Stimulated activated CD4-positive, alpha-beta T cell treated with anti-CD3 and anti-CD28 coated beads, Interleukin-1b, Interleukin-23, amount 100 ng/mL, for 1 hour (primary cell): ENCODE results near the gene FIGLA.
"Not testable (repeated sequence)": the region's sequence is repeated elsewhere in the genome, so short reads cannot be mapped to it uniquely, and the experiment has no call there.

Experiments
- DNase-seq, 2 donors: peaks; one replicate each; pipeline ENCODE4 v3.0.0-alpha.2; 2020; ENCODE audit warnings: low read depth in 2 of 2

Gene FIGLA

GRCh38 chr2:70808983-70809958 is 18.8 kb upstream of the FIGLA start:
- DNase-seq: no peak

GRCh38 chr2:70807828-70808118 is 17.3 kb upstream of the FIGLA start:
- no peak for DNase-seq

GRCh38 chr2:70807102-70807827 is 16.8 kb upstream of the FIGLA start:
- DNase-seq: no peak

GRCh38 chr2:70806620-70807019 is 16.2 kb upstream of the FIGLA start:
- no peak for DNase-seq

- DNase-seq: no peak
These were observed 15.6 kb upstream of the FIGLA start for GRCh38 chr2:70806013-70806412.

- no peak for DNase-seq
These were observed 11.3 kb upstream of the FIGLA start for GRCh38 chr2:70801607-70802263.

- DNase-seq: no peak
These were observed 9.3 kb upstream of the FIGLA start for GRCh38 chr2:70799706-70800105.

GRCh38 chr2:70797996-70798395 is 7.6 kb upstream of the FIGLA start:
- DNase-seq: not testable (repeated sequence)

GRCh38 chr2:70797506-70797905 is 7.1 kb upstream of the FIGLA start:
- no peak for DNase-seq

GRCh38 chr2:70796262-70796661 is 5.8 kb upstream of the FIGLA start:
- DNase-seq: no peak

GRCh38 chr2:70795164-70795995 is 4.9 kb upstream of the FIGLA start:
- no peak for DNase-seq

- no peak for DNase-seq
These were observed 3.0 kb upstream of the FIGLA start for GRCh38 chr2:70793450-70793849.

- peak in 1 of 2 donors; percentile 10 for DNase-seq
These were observed 923 bp downstream of the FIGLA start for GRCh38 chr2:70789304-70790135.

GRCh38 chr2:70785137-70785911 is 5.1 kb downstream of the FIGLA start:
- no peak for DNase-seq

- no peak for DNase-seq
These were observed 6.1 kb downstream of the FIGLA start for GRCh38 chr2:70784320-70784719.

- DNase-seq: no peak
These were observed 10.4 kb downstream of the FIGLA start for GRCh38 chr2:70779911-70780545.

- DNase-seq: no peak
These were observed 11.0 kb downstream of the FIGLA start for GRCh38 chr2:70779491-70779890.

- DNase-seq: no peak
These were observed 11.8 kb downstream of the FIGLA start for GRCh38 chr2:70778676-70779075.

GRCh38 chr2:70777450-70777849 is 13.0 kb downstream of the FIGLA start:
- no peak for DNase-seq
